GM18526 (cell line): ENCODE data around the gene CALN1.

Experiments
- POLR2A ChIP-seq: IDR thresholded peaks from 3 replicates; pipeline ENCODE4 v1.6.1; 2011; ENCODE audit not compliant: insufficient read length; ENCODE audit errors: extremely low read depth

Gene CALN1

DNA sequence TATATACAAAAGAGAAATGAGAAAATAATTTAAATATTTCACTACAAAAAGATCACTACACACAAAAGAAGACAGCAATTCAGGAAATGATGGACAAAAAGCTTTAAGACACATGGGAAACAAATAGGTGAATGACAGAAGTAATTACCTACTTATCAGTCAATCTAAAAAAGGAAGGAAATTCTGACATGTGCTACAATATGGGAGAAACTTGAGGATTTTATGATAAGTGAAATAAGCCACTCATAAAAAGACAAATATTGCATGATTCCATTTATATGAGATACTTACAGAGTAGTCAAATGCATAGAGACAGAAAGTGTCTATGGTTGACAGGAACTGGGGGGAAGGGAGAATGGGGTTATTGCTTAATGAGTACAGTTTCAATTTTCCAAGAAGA, 339.2 kb downstream of the CALN1 start:
- TF ChIP-seq POLR2A: no peak

DNA sequence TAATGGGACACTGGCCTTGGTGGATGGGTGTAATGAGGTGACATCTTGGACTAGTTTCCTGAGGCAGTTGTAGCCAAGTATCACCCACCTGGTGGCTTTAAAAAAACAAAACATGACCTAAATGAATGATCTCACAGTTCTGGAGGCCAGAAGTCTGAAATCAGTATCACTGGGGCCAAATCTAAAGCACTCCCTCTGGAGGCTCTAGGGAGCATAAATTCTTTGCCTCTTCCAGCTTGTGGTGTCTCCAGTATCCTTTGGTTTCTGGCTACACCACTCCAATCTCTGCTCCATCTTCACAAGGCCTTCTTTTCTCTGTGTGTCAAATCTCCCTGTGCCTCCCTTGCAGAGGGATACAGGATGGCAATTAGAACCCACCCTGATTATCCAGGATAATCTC, 342.9 kb downstream of the CALN1 start:
- no peak for TF ChIP-seq POLR2A

DNA sequence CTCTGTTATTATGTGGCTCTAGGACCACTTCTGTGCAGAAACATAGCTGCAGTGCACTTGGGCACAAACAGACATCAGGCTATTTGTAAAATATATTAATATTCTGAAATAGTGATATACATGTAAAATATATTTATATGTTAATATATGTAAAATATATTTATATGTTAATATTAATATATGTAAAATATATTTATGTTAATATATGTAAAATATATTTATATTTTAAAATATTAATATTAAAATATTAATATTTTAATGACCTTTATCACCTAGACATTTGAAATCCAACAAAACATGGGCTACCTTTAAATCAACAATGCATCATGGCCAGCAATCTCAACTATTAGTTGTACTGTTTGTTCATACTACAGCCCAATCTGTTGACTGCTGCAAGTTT, 347.2 kb downstream of the CALN1 start:
- TF ChIP-seq POLR2A: no peak

DNA sequence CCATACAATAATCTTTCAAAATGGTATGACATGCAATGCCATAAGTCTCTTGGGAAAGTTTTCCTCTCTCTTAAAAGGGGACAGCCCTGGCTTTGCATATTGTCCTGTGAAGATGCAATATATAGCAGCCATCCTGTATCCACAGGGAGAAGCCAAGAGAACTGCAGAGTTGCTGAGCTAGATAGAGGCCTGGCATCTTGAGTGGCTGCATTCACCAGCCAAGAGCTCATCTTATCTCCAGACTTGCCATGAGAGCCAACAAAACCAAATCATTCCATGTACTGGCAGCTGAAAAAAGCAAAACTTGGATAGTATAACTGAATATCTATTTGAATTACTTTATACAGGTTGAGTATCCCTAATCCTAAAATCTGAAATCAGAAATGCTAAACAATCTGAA, 348.8 kb downstream of the CALN1 start:
- no peak for TF ChIP-seq POLR2A

DNA sequence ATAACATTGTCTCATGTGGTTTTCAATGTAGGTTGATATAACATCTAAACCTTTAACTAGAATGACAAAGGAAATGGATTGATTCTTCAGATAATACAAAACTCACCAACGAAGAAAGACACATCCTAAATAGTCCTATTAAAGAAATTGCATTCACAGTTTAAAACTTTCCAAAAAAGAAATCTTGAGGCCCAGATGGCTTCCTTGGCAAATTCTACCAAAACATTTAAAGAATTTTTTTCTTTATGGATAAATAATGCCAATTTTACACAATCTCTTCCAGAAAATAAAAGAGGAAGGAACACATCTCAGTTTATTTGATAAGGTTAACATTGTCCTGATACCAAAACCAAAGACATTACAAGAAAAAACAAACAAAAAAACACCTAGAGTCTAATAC, 349.5 kb downstream of the CALN1 start:
- no peak for TF ChIP-seq POLR2A

DNA sequence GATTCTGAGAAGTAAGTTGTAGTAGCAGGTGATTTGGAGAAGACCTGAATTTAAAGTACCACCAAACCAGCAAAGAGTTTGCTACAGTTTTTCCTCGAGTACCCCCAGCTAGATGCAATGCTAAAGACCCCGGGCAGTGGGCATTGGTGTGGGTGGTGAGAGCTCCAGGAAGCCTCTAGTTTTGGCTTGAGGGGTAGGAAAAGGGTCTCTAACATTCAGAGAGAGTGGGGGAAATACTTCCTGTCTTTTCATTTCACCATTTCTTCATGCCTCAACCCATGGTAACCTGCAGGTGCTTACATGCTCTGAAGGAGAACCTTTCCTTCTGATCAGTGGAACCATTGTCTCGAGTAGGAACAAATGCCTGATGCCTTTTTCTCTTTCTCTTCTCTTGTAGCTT, 352.2 kb downstream of the CALN1 start:
- no peak for TF ChIP-seq POLR2A

DNA sequence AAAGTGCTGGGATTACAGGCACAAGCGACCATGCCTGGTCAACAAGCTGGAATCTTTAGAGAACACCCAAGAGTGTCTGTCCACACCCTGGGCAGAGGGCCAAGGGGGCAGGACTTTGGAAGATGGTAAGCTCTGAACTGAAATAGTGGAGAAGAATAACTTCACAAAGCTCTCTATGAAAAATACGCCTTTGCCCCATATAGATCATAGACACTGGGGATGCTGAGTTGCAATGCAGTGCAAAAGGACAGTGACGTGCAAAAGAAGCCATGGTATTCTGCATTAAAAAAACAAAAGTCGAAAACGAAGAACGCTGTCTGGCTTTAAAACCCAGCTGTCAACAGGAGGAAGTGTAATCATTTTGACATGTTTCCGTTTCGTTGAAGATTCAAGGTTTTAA, 353.6 kb downstream of the CALN1 start:
- no peak for TF ChIP-seq POLR2A

DNA sequence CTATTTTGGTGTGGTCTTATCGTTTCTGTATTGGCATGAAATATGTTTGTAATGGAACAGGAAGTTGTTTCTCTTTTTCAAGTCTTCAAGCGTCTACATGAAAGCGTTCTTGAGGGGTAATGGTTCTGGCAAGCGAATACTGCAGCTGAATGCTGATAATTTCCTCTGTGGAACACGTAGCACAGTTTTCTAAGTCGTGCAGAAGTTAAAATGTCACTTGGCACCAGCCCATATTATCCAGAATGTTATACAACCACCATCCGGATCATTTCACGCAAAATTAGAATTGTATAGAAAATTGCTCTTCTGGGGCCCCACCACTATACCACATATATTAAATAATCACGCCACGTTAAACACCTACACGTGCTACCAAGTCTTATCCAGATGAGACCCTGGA, 354.3 kb downstream of the CALN1 start:
- TF ChIP-seq POLR2A: no peak

DNA sequence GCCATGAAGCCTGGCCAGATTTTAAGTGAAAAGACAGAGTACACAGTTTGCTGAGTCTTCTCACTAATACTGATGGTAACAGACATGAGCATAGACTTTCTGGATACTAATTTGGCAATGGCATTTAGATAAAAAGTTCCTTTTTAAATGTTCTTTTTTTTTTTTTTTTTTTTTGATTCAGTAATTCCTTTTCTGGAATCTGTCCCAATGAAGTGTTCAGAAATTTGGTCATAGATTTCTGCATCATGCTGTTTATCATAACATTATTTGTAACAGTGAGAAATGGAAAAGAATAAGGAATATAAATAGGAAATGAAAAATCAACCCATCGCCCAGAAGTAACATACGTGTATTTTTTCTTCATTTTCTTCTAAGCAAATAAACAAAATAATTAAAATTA, 354.9 kb downstream of the CALN1 start:
- no peak for TF ChIP-seq POLR2A

DNA sequence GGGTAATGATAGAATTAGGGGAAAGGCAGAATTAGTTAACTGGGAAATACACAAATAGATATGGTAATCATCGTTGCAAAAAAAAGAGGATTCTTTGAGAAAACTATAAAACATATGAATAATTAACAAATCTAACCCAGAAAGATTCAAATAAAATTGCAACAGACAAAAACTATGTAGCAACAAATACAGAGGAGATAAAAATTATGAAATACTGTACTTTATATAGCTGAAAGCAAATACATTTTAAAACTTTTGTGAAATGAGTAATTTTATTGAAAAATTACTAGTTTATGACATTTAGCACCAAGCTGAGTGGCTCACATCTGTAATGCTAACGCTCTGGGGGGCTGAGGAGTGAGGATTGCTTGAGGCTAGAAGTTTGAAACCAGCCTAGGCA, 356.7 kb downstream of the CALN1 start:
- no peak for TF ChIP-seq POLR2A

DNA sequence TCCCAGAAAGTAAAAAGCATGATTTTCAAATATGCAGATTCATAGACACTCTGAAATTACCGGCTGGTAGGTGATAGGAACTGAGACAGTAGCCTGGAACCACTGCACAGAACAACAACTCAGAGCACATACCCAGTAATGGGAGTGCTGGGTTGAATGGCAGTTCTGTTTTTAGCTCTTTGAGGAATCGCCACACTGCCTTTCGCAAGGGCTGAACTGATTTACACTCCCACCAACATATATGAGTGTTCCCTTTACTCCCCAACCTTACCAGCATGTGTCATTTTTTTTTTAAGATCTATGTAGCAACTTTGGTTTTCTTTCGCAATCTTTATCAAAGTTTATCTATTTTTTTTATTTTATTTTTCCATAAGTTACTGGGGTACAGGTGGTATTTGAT, 358.8 kb downstream of the CALN1 start:
- no peak for TF ChIP-seq POLR2A

DNA sequence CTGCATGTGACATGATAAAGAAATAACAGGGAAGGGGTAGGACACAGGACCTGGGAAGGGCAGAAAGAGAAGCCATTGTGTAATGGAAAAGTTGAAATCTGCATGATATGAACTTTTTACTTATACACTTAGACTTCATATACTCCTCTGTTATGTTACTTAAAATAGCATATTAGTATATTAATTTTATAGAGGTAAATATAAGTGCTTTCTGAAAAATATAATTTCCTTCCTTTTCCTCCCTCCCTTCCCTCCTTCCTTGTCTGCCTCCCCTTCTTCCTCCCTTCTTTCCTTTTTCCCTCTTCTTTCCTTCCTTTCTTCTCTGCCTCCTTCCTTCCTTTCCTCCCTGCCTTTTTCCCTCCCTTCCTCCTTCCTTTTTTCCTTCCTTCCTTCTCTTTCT, 363.7 kb downstream of the CALN1 start:
- no peak for TF ChIP-seq POLR2A

DNA sequence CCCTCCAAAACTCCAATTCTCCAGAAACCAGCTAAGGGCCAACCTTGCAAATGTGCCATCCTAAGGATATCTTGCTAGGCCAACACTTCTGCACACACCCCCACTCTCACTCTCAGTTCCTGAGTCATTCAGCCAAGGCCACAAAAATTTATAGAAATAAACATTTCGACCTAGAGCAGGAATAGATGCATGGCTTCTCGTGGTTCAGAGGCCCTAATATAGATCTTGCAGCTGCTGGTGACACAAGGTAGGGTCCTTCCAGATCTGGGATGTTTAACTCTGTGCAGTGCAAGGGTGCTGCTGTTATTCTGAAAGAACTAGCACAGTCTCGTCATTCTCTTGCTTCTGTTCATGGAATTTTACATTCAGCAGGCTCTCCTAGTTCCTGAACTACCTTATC, 369.3 kb downstream of the CALN1 start:
- no peak for TF ChIP-seq POLR2A

DNA sequence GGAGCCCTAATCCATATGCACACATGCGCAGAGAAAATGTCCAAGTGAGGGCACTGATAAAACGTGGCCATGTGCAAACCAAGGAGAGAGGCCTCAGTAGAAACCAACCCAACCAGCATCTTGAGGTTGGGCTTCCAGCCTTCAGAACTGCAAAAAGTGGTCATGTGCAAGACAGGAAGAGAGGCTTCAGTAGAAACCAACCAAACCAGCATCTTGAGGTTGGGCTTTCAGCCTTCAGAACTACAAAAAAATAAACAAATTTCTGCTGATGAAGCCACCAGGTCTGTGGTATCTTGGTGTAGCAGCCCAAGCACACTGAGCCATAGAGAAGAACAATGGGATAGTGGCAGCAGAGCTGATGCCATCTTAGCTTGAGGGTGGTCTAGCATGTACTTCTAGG, 371.5 kb downstream of the CALN1 start:
- TF ChIP-seq POLR2A: no peak

DNA sequence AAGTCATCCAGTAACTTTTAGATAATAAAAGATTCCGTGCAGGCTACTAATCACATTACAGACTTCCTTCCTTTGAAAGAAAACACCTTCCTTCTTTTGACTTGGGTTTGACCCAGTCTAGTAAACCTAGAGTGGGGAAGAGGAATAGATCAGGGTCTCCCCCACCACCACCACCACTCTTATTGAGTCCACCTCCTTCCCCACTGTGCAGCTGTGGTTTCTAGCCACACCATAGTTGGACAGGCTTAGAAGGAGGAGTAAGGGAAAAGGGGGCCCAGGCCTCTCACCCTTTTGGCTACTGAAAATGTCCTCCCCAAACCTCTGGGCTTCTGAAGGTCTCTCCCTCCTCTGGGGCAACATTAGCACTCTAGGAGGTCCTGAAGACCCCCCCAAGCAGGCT, 372.7 kb downstream of the CALN1 start:
- no peak for TF ChIP-seq POLR2A

DNA sequence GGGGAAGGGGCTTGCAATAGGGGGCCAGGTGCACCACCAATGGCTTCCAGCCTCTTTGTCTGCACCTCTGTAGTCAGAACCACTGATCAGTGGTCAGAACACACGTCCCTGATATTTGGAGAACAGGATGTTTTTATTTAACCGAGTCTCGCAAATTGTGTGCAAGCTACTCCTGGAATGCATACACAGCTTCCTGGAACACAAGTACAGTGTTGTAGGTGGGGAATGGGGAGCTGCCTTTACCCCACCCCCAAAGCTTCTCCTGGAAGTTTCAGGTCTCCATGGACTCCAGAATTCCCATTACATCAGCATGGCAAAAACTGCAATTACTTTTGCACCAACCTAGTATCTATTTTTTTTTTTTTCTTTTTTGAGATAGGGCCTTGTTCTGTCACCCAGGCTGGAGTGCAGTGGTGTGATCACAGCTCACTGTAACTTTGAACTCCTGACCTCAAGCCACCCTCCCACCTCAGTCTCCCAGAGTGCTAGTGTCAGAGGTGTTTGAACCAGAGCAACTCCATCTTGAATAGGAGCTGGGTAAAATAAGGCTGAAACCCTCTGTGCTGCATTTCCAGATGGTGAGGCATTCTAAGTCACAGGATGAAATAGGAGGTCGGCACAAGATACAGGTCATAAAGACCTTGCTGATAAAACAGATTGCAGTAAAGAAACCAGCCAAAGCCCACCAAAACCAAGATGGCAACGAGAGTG, 374.0 kb downstream of the CALN1 start:
- TF ChIP-seq POLR2A: no peak

DNA sequence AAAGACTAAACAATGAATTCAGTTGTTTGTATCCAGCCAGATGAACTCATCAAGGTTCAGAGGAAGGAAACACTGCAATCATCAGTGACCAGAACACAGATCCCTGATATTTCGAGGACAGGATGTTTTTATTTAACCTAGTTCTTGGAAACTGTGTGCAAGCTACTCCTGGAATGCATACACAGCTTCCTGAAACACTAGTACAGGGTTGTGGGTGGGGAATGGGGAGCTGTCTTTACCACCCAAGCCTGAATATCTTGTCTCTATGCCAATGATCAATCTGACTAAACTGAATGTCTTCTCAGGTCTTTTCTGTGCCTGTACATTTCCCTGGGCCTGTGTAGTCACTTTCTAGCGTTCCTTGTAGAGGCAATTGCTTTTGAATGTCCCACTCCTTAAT, 374.6 kb downstream of the CALN1 start:
- TF ChIP-seq POLR2A: no peak
